Liver (tissue), 9 donors: Measurements from ENCODE around the gene RASGRP4. TPM values are rescaled to one million over a fixed set of nuclear protein-coding genes. Genes with fewer than 3 reads are reported as not detected.

Experiments
- DNase-seq: peaks from one replicate; pipeline ENCODE4 v3.0.0-alpha.2; 2017; ENCODE audit warnings: low spot score
- H3K27ac ChIP-seq, 2 donors: one replicate each; pipeline ENCODE4 v1.7.0; 2013; ENCODE audit warnings: inconsistent platforms in 2 of 2, low read length in 2 of 2, control low read depth in 1 of 2, low read depth in 1 of 2, mild to moderate bottlenecking in 1 of 2
- H3K27me3 ChIP-seq, 4 donors: one replicate each; pipeline versions ENCODE4 v1.6.1 to v1.7.0; 2013; ENCODE audit warnings: low read length in 3 of 4, inconsistent platforms in 1 of 4, mild to moderate bottlenecking in 1 of 4, moderate library complexity in 1 of 4; ENCODE audit not compliant: control insufficient read depth in 4 of 4, insufficient read depth in 4 of 4
- H3K36me3 ChIP-seq, 4 donors: one replicate each; pipeline versions ENCODE4 v1.6.1 to v1.7.0; 2013; ENCODE audit warnings: low read length in 3 of 4, mild to moderate bottlenecking in 3 of 4, low read depth in 1 of 4, moderate library complexity in 1 of 4; ENCODE audit not compliant: control insufficient read depth in 4 of 4, insufficient read depth in 3 of 4
- H3K4me1 ChIP-seq, 4 donors: one replicate each; pipeline versions ENCODE4 v1.6.1 to v1.7.0; 2013; ENCODE audit warnings: low read length in 3 of 4, mild to moderate bottlenecking in 3 of 4, moderate library complexity in 1 of 4; ENCODE audit not compliant: control insufficient read depth in 4 of 4, insufficient read depth in 4 of 4
- H3K4me3 ChIP-seq, 3 donors: one replicate each; pipeline versions ENCODE4 v1.6.1 to v1.7.0; 2013; ENCODE audit warnings: low read length in 3 of 3, control low read depth in 1 of 3, low read depth in 1 of 3, mild to moderate bottlenecking in 1 of 3
- H3K9ac ChIP-seq, 2 donors: one replicate each; pipeline ENCODE4 v1.7.0; 2013; ENCODE audit warnings: low read length in 2 of 2, mild to moderate bottlenecking in 2 of 2, moderate library complexity in 2 of 2, control low read depth in 1 of 2, low read depth in 1 of 2
- H3K9me3 ChIP-seq, 4 donors: one replicate each; pipeline versions ENCODE4 v1.6.1 to v1.7.0; 2013; ENCODE audit warnings: low read length in 3 of 4; ENCODE audit not compliant: control insufficient read depth in 4 of 4
- ATF3 ChIP-seq: IDR thresholded peaks from 2 replicates; pipeline ENCODE4 v1.6.1; 2016; ENCODE audit warnings: antibody characterized with exemption
- CTCF ChIP-seq: fragments of 150-350 bp; IDR thresholded peaks from 2 replicates; pipeline ENCODE4 v1.5.1; 2017; ENCODE audit warnings: improper control_type of control experiment, low read depth, low read length; ENCODE audit not compliant: missing input control
- EGR1 ChIP-seq, 2 donors: IDR thresholded peaks; 2 replicates each; pipeline ENCODE4 v1.6.1; 2016 to 2018; ENCODE audit warnings: antibody characterized with exemption in 2 of 2, low read depth in 2 of 2
- FOXA1 ChIP-seq: IDR thresholded peaks from 2 replicates; pipeline ENCODE4 v1.6.1; 2016; ENCODE audit warnings: antibody characterized with exemption
- FOXA2 ChIP-seq: IDR thresholded peaks from 2 replicates; pipeline ENCODE4 v1.6.1; 2016; ENCODE audit warnings: antibody characterized with exemption
- GABPA ChIP-seq, 2 donors: IDR thresholded peaks in 1 of 2; conservative IDR thresholded peaks in 1 of 2; 2 replicates each; pipeline ENCODE4 v1.6.1; 2016; ENCODE audit warnings: antibody characterized with exemption in 2 of 2, mild to moderate bottlenecking in 1 of 2, moderate library complexity in 1 of 2
- HNF4A ChIP-seq, 2 donors: conservative IDR thresholded peaks; 2 replicates each; pipeline ENCODE4 v1.6.1; 2016; ENCODE audit warnings: antibody characterized with exemption in 2 of 2, mild to moderate bottlenecking in 2 of 2
- HNF4G ChIP-seq: IDR thresholded peaks from 2 replicates; pipeline ENCODE4 v1.6.1; 2016; ENCODE audit warnings: antibody characterized with exemption
- JUND ChIP-seq, 2 donors: IDR thresholded peaks; 2 replicates each; pipeline ENCODE4 v1.6.1; 2016; ENCODE audit warnings: antibody characterized with exemption in 2 of 2
- MAX ChIP-seq: IDR thresholded peaks from 2 replicates; pipeline ENCODE4 v1.6.1; 2016; ENCODE audit warnings: antibody characterized with exemption
- NR2F2 ChIP-seq: IDR thresholded peaks from 2 replicates; pipeline ENCODE4 v1.6.1; 2016; ENCODE audit warnings: antibody characterized with exemption
- RAD21 ChIP-seq, 2 donors: IDR thresholded peaks; 2 replicates each; pipeline ENCODE4 v1.6.1; 2016; ENCODE audit warnings: antibody characterized with exemption in 2 of 2, mild to moderate bottlenecking in 2 of 2
- REST ChIP-seq: IDR thresholded peaks from 2 replicates; pipeline ENCODE4 v1.6.1; 2016; ENCODE audit warnings: antibody characterized with exemption, mild to moderate bottlenecking
- RXRA ChIP-seq, 2 donors: IDR thresholded peaks; 2 replicates each; pipeline ENCODE4 v1.6.1; 2017 to 2018; ENCODE audit warnings: antibody characterized with exemption in 2 of 2, mild to moderate bottlenecking in 1 of 2
- SP1 ChIP-seq: IDR thresholded peaks from 2 replicates; pipeline ENCODE4 v1.6.1; 2018; ENCODE audit warnings: antibody characterized with exemption, mild to moderate bottlenecking
- TAF1 ChIP-seq: conservative IDR thresholded peaks from 2 replicates; pipeline ENCODE4 v1.6.1; 2016; ENCODE audit warnings: antibody characterized with exemption, mild to moderate bottlenecking
- YY1 ChIP-seq: IDR thresholded peaks from 2 replicates; pipeline ENCODE4 v1.6.1; 2016; ENCODE audit warnings: antibody characterized with exemption, mild to moderate bottlenecking
- ZBTB33 ChIP-seq: IDR thresholded peaks from 2 replicates; pipeline ENCODE4 v1.6.1; 2016; ENCODE audit warnings: antibody characterized with exemption
- WGBS: extraction: QIAGEN DNeasy Blood & Tissue Kit; methylation state at CpG from one replicate; pipeline ENCODE4 v1.1.7; 2013; 5-methylcytosine and 5-hydroxymethylcytosine counted together
- polyA plus RNA-seq, 2 donors: library from polyadenylated mRNA; stranded (reverse) in 1 of 2; unstranded in 1 of 2; fragments of 200-250 nt in 1 of 2; fragments of >200 nt in 1 of 2; fragmentation: Nextera tagmentation in 1 of 2; extraction: Ambion mirVana in 1 of 2; gene quantifications; one replicate each; pipeline versions ENCODE4 v1.2.1 to v1.2.3, GENCODE V29; 2013 to 2015
- total RNA-seq, 2 donors: library from RNA; depleted of rRNA; stranded (reverse); fragments of >200 nt; gene quantifications; one replicate each; pipeline ENCODE4 v1.2.3, GENCODE V29; 2014
- donor health status: healthy.
- donor health status: healthy.
- donor health status: healthy.
- donor health status: healthy.
- donor health status: healthy.

Gene RASGRP4
- total and polyA plus RNA-seq, 4 donors, result 0.60 to 2.4 (median 1.6) TPM

GRCh38 chr19:38440592-38440991 is 14.6 kb upstream of the RASGRP4 start (continued):
- TF ChIP-seq CTCF (no peak), RAD21 (IDR thresholded peaks at IDR 0.05) (no peak), GABPA (IDR thresholded peaks at IDR 0.05 in 1 of 2, conservative IDR thresholded peaks at IDR 0.05 in 1 of 2) (no peak)

GRCh38 chr19:38437917-38438316 is 11.9 kb upstream of the RASGRP4 start:
- WGBS, result 91% methylated on average over 2 of the region's 2 CpGs
- peaks cover 0 to 2% (median 0%) of the 10 kb centered on the region in 4 donors for H3K4me1 ChIP-seq
- no peak for DNase-seq

More at GRCh38 chr19:38437917-38438316, 11.9 kb upstream of the RASGRP4 start:
- Histone ChIP-seq H3K27ac (no peak overlapping the region), H3K27me3 (peaks cover 0 to 9% (median 4%) of the 10 kb centered on the region in 4 donors), H3K9ac (no peak overlapping the region), H3K36me3 (no peaks in the 10 kb centered on the region), H3K4me3 (no peak overlapping the region), H3K9me3 (no peaks in the 10 kb centered on the region)
- TF ChIP-seq RAD21 (IDR thresholded peaks at IDR 0.05) (no peak), FOXA2 (no peak), TAF1 (no peak), GABPA (IDR thresholded peaks at IDR 0.05 in 1 of 2, conservative IDR thresholded peaks at IDR 0.05 in 1 of 2) (no peak), HNF4G (no peak), YY1 (no peak), HNF4A (conservative IDR thresholded peaks at IDR 0.05) (no peak), EGR1 (IDR thresholded peaks at IDR 0.05; ENCODE audit: low read depth in 2 of 2) (no peak), CTCF (no peak), ATF3 (no peak), ZBTB33 (no peak), REST (no peak), FOXA1 (no peak), RXRA (IDR thresholded peaks at IDR 0.05) (no peak), NR2F2 (no peak), JUND (IDR thresholded peaks at IDR 0.05) (no peak), SP1 (no peak), MAX (no peak)
